Measurements from ENCODE around the gene FOXD4L6. TPM values are rescaled to one million over a fixed set of nuclear protein-coding genes. Genes with fewer than 3 reads are reported as not detected.
"Not testable (repeated sequence)": the region's sequence is repeated elsewhere in the genome, so short reads cannot be mapped to it uniquely, and the experiment has no call there.

FOXD4L6 gene
- total and polyA plus RNA-seq, 2 donors (not counting 3 experiments of a cell fraction or from before 2014, with no cell fraction given): 0.35 TPM; not detected in 1

GRCh38 chr9:41123812-41124211 is 4.7 kb downstream of the FOXD4L6 start:
- H3K27ac ChIP-seq (ENCODE audit: insufficient read depth, low read depth, low read length); FAIRE-seq; H3K36me3 ChIP-seq (ENCODE audit: control insufficient read depth in 2 of 2, extremely low read depth in 1 of 2, insufficient read depth in 2 of 2, low read length in 2 of 2); H4K20me1 ChIP-seq (replicated peaks; ENCODE audit: control insufficient read depth, extremely low read depth, insufficient read depth, low read length); H3K4me3 ChIP-seq (replicated peaks in 1 of 3; ENCODE audit: insufficient read depth in 1 of 3, low read depth in 1 of 3, low read length in 3 of 3); H3K9me1 ChIP-seq (replicated peaks; ENCODE audit: control insufficient read depth, extremely low read depth, insufficient read depth, low read length); intact Hi-C loops (cut with micrococcal nuclease); H2AFZ ChIP-seq (ENCODE audit: low read depth, low read length); dilution Hi-C loops (cut with MboI; ENCODE audit: extremely low pct_ligation_motif_present, low sequenced_read_pairs); H3K4me1 ChIP-seq (ENCODE audit: control insufficient read depth, extremely low read depth, insufficient read depth, low read length); BruUV-seq (replicated peaks); H3K27me3 ChIP-seq (ENCODE audit: control insufficient read depth in 2 of 2, insufficient read depth in 2 of 2, low read length in 2 of 2); H3K4me2 ChIP-seq (ENCODE audit: insufficient read depth, low read length); H3K79me2 ChIP-seq (ENCODE audit: control insufficient read depth, insufficient read depth, low read length); POLR2A ChIA-PET; DNase-seq (ENCODE audit: low read depth, low spot score); H3K9ac ChIP-seq (replicated peaks; ENCODE audit: extremely low read depth, insufficient read depth, low read length); H3K9me3 ChIP-seq (replicated peaks; ENCODE audit: control insufficient read depth, insufficient read depth, low read length); CTCF ChIA-PET: not testable (repeated sequence)

- POLR2A ChIA-PET; CTCF ChIA-PET; intact Hi-C loops (cut with micrococcal nuclease): not testable (repeated sequence)
Measured at GRCh38 chr9:41123396-41123795, 5.1 kb downstream of the FOXD4L6 start.

GRCh38 chr9:41120696-41121095 is 7.8 kb downstream of the FOXD4L6 start:
- H3K4me1 ChIP-seq (ENCODE audit: control insufficient read depth, extremely low read depth, insufficient read depth, low read length); FAIRE-seq; H3K4me3 ChIP-seq (replicated peaks in 1 of 3; ENCODE audit: insufficient read depth in 1 of 3, low read depth in 1 of 3, low read length in 3 of 3); H3K27ac ChIP-seq (ENCODE audit: insufficient read depth, low read depth, low read length); H3K9ac ChIP-seq (replicated peaks; ENCODE audit: extremely low read depth, insufficient read depth, low read length); CTCF ChIA-PET; POLR2A ChIA-PET; H4K20me1 ChIP-seq (replicated peaks; ENCODE audit: control insufficient read depth, extremely low read depth, insufficient read depth, low read length); dilution Hi-C loops (cut with MboI; ENCODE audit: extremely low pct_ligation_motif_present, low sequenced_read_pairs); H3K79me2 ChIP-seq (ENCODE audit: control insufficient read depth, insufficient read depth, low read length); H3K36me3 ChIP-seq (ENCODE audit: control insufficient read depth in 2 of 2, extremely low read depth in 1 of 2, insufficient read depth in 2 of 2, low read length in 2 of 2); BruUV-seq (replicated peaks); H2AFZ ChIP-seq (ENCODE audit: low read depth, low read length); H3K9me1 ChIP-seq (replicated peaks; ENCODE audit: control insufficient read depth, extremely low read depth, insufficient read depth, low read length); H3K4me2 ChIP-seq (ENCODE audit: insufficient read depth, low read length); intact Hi-C loops (cut with micrococcal nuclease); H3K9me3 ChIP-seq (replicated peaks; ENCODE audit: control insufficient read depth, insufficient read depth, low read length); H3K27me3 ChIP-seq (ENCODE audit: control insufficient read depth in 2 of 2, insufficient read depth in 2 of 2, low read length in 2 of 2); DNase-seq (ENCODE audit: low read depth, low spot score): not testable (repeated sequence)

More at GRCh38 chr9:41123396-41123795, 5.1 kb downstream of the FOXD4L6 start:
- H3K4me2 ChIP-seq (ENCODE audit: insufficient read depth, low read length); BruUV-seq (replicated peaks); H3K79me2 ChIP-seq (ENCODE audit: control insufficient read depth, insufficient read depth, low read length); H3K27me3 ChIP-seq (ENCODE audit: control insufficient read depth in 2 of 2, insufficient read depth in 2 of 2, low read length in 2 of 2); H3K36me3 ChIP-seq (ENCODE audit: control insufficient read depth in 2 of 2, extremely low read depth in 1 of 2, insufficient read depth in 2 of 2, low read length in 2 of 2); H3K4me1 ChIP-seq (ENCODE audit: control insufficient read depth, extremely low read depth, insufficient read depth, low read length); H4K20me1 ChIP-seq (replicated peaks; ENCODE audit: control insufficient read depth, extremely low read depth, insufficient read depth, low read length); H3K9me3 ChIP-seq (replicated peaks; ENCODE audit: control insufficient read depth, insufficient read depth, low read length); H3K4me3 ChIP-seq (replicated peaks in 1 of 3; ENCODE audit: insufficient read depth in 1 of 3, low read depth in 1 of 3, low read length in 3 of 3); H3K9ac ChIP-seq (replicated peaks; ENCODE audit: extremely low read depth, insufficient read depth, low read length); H3K27ac ChIP-seq (ENCODE audit: insufficient read depth, low read depth, low read length); H2AFZ ChIP-seq (ENCODE audit: low read depth, low read length); dilution Hi-C loops (cut with MboI; ENCODE audit: extremely low pct_ligation_motif_present, low sequenced_read_pairs); FAIRE-seq; H3K9me1 ChIP-seq (replicated peaks; ENCODE audit: control insufficient read depth, extremely low read depth, insufficient read depth, low read length); DNase-seq (ENCODE audit: low read depth, low spot score): not testable (repeated sequence)

- BruUV-seq (replicated peaks); DNase-seq (ENCODE audit: low read depth, low spot score); H3K36me3 ChIP-seq (ENCODE audit: control insufficient read depth in 2 of 2, extremely low read depth in 1 of 2, insufficient read depth in 2 of 2, low read length in 2 of 2); H2AFZ ChIP-seq (ENCODE audit: low read depth, low read length); dilution Hi-C loops (cut with MboI; ENCODE audit: extremely low pct_ligation_motif_present, low sequenced_read_pairs); H3K4me1 ChIP-seq (ENCODE audit: control insufficient read depth, extremely low read depth, insufficient read depth, low read length); H3K9me1 ChIP-seq (replicated peaks; ENCODE audit: control insufficient read depth, extremely low read depth, insufficient read depth, low read length); H3K27ac ChIP-seq (ENCODE audit: insufficient read depth, low read depth, low read length); H3K9me3 ChIP-seq (replicated peaks; ENCODE audit: control insufficient read depth, insufficient read depth, low read length); CTCF ChIA-PET; H4K20me1 ChIP-seq (replicated peaks; ENCODE audit: control insufficient read depth, extremely low read depth, insufficient read depth, low read length); POLR2A ChIA-PET; H3K4me2 ChIP-seq (ENCODE audit: insufficient read depth, low read length); H3K27me3 ChIP-seq (ENCODE audit: control insufficient read depth in 2 of 2, insufficient read depth in 2 of 2, low read length in 2 of 2); H3K9ac ChIP-seq (replicated peaks; ENCODE audit: extremely low read depth, insufficient read depth, low read length); FAIRE-seq; H3K4me3 ChIP-seq (replicated peaks in 1 of 3; ENCODE audit: insufficient read depth in 1 of 3, low read depth in 1 of 3, low read length in 3 of 3); H3K79me2 ChIP-seq (ENCODE audit: control insufficient read depth, insufficient read depth, low read length); intact Hi-C loops (cut with micrococcal nuclease): not testable (repeated sequence)
Measured at GRCh38 chr9:41119719-41120118, 8.8 kb downstream of the FOXD4L6 start.
